SJCRH30 (cell line): ENCODE data around the gene NKIRAS1. TPM values are rescaled to one million over a fixed set of nuclear protein-coding genes. Genes with fewer than 3 reads are reported as not detected.
A peak's percentile ranks its signal among the peaks of the same experiment; 100 is the strongest.

Experiments used
- DNase-seq, 2 experiments: peaks; one replicate each; pipeline ENCODE4 v3.0.0-alpha.2; 2015 to 2020
- H3K27ac ChIP-seq: fragments of 250-450 bp; sonication (Bioruptor Pico); 2 replicates; pipeline ENCODE4 v1.5.1; 2020; ENCODE audit warnings: mild to moderate bottlenecking, moderate library complexity
- H3K27me3 ChIP-seq: fragments of 250-450 bp; sonication (Bioruptor Pico); 2 replicates; pipeline ENCODE4 v1.5.1; 2020; ENCODE audit warnings: mild to moderate bottlenecking, moderate library complexity
- H3K36me3 ChIP-seq: fragments of 250-450 bp; sonication (Bioruptor Pico); 2 replicates; pipeline ENCODE4 v1.5.1; 2020; ENCODE audit warnings: mild to moderate bottlenecking, moderate library complexity
- H3K4me1 ChIP-seq: fragments of 250-450 bp; sonication (Bioruptor Pico); 2 replicates; pipeline ENCODE4 v1.5.1; 2020; ENCODE audit warnings: mild to moderate bottlenecking, moderate library complexity
- H3K4me3 ChIP-seq: fragments of 250-450 bp; sonication (Bioruptor Pico); 2 replicates; pipeline ENCODE4 v1.5.1; 2020; ENCODE audit warnings: mild to moderate bottlenecking, moderate library complexity
- H3K9me3 ChIP-seq: fragments of 250-450 bp; sonication (Bioruptor Pico); replicated peaks from 2 replicates; pipeline ENCODE4 v1.5.1; 2020; ENCODE audit warnings: mild to moderate bottlenecking, moderate library complexity
- total RNA-seq: library from RNA; depleted of rRNA; stranded (reverse); fragments of >200 nt; shearing (Covaris generic); gene quantifications from 2 replicates; pipeline ENCODE4 v1.2.3, GENCODE V29; 2014; rRNA removed

The NKIRAS1 gene
- total RNA-seq: 27.8 and 29.7 TPM in 2 replicates

GRCh38 chr3:23916886-23917678 lies at the start of gene NKIRAS1, which contains the start of gene RPL15:
NKIRAS1 (minus strand) TSS chr3:23916990; CDS start chr3:23910904, 6,086 bp downstream.
RPL15 (plus strand) TSS chr3:23917132; CDS start chr3:23917860, 728 bp downstream.
- H3K9me3 ChIP-seq: no peaks in the 10 kb centered on the region
- peak; percentile 100 for DNase-seq
- H3K4me3 ChIP-seq: peak within 1 kb of the TSS; percentile 83
- peak within 1 kb of the TSS; percentile 85 for H3K27ac ChIP-seq
- H3K36me3 ChIP-seq: peaks cover 47% of the 10 kb centered on the region
- H3K27me3 ChIP-seq: no peaks in the 10 kb centered on the region
- peaks cover 15% of the 10 kb centered on the region for H3K4me1 ChIP-seq

- no peak overlapping the region for H3K27ac ChIP-seq
- peaks cover 15% of the 10 kb centered on the region for H3K4me1 ChIP-seq
- no peaks in the 10 kb centered on the region for H3K9me3 ChIP-seq
- no peak for DNase-seq
- no peaks in the 10 kb centered on the region for H3K27me3 ChIP-seq
- peaks cover 78% of the 10 kb centered on the region for H3K36me3 ChIP-seq
- H3K4me3 ChIP-seq: no peak overlapping the region
Measured at GRCh38 chr3:23966328-23966727, 49.5 kb upstream of the NKIRAS1 start.

GRCh38 chr3:23964537-23965235 lies 47.9 kb upstream of the NKIRAS1 start:
- Histone ChIP-seq H3K27ac (no peak overlapping the region), H3K36me3 (peaks cover 84% of the 10 kb centered on the region), H3K4me3 (no peak overlapping the region), H3K9me3 (no peaks in the 10 kb centered on the region), H3K4me1 (peaks cover 22% of the 10 kb centered on the region), H3K27me3 (no peaks in the 10 kb centered on the region)
- DNase-seq: no peak

- DNase-seq: no peak
- no peak overlapping the region for H3K27ac ChIP-seq
- no peak overlapping the region for H3K4me3 ChIP-seq
- no peaks in the 10 kb centered on the region for H3K9me3 ChIP-seq
- H3K27me3 ChIP-seq: no peaks in the 10 kb centered on the region
- peaks cover 66% of the 10 kb centered on the region for H3K36me3 ChIP-seq
- H3K4me1 ChIP-seq: peaks cover 28% of the 10 kb centered on the region
Measured at GRCh38 chr3:23961913-23962312, 45.1 kb upstream of the NKIRAS1 start.

- DNase-seq: peak in 1 of 2 experiments; percentile 50
- Histone ChIP-seq H3K27ac (peak overlapping the region; percentile 6; the same call in 1 of the 2 replicates), H3K27me3 (no peaks in the 10 kb centered on the region), H3K36me3 (peaks cover 66% of the 10 kb centered on the region), H3K9me3 (no peaks in the 10 kb centered on the region), H3K4me3 (no peak overlapping the region), H3K4me1 (peaks cover 28% of the 10 kb centered on the region)
Measured at GRCh38 chr3:23961066-23961465, 44.3 kb upstream of the NKIRAS1 start.

- peak overlapping the region; percentile 6; the same call in 1 of the 2 replicates for H3K27ac ChIP-seq
- H3K27me3 ChIP-seq: no peaks in the 10 kb centered on the region
- H3K4me1 ChIP-seq: peaks cover 28% of the 10 kb centered on the region
- no peak for DNase-seq
- peaks cover 64% of the 10 kb centered on the region for H3K36me3 ChIP-seq
- H3K9me3 ChIP-seq: no peaks in the 10 kb centered on the region
- no peak overlapping the region for H3K4me3 ChIP-seq
Measured at GRCh38 chr3:23960649-23961048, 43.9 kb upstream of the NKIRAS1 start.

GRCh38 chr3:23959135-23959900 lies 42.5 kb upstream of the NKIRAS1 start:
- Histone ChIP-seq H3K4me1 (peaks cover 28% of the 10 kb centered on the region), H3K27ac (no peak overlapping the region), H3K9me3 (no peaks in the 10 kb centered on the region), H3K4me3 (no peak overlapping the region), H3K36me3 (peaks cover 66% of the 10 kb centered on the region), H3K27me3 (no peaks in the 10 kb centered on the region)
- peak in 1 of 2 experiments; percentile 24 for DNase-seq

GRCh38 chr3:23956701-23957100 lies 39.9 kb upstream of the NKIRAS1 start:
- no peak for DNase-seq
- Histone ChIP-seq H3K27me3 (no peaks in the 10 kb centered on the region), H3K27ac (no peak overlapping the region), H3K9me3 (no peaks in the 10 kb centered on the region), H3K36me3 (peaks cover 49% of the 10 kb centered on the region), H3K4me1 (peaks cover 17% of the 10 kb centered on the region), H3K4me3 (no peak overlapping the region)

GRCh38 chr3:23954144-23954543 lies 37.4 kb upstream of the NKIRAS1 start:
- H3K27ac ChIP-seq: no peak overlapping the region
- H3K4me3 ChIP-seq: no peak overlapping the region
- no peaks in the 10 kb centered on the region for H3K27me3 ChIP-seq
- H3K36me3 ChIP-seq: peaks cover 28% of the 10 kb centered on the region
- H3K4me1 ChIP-seq: peaks cover 13% of the 10 kb centered on the region
- no peak for DNase-seq
- H3K9me3 ChIP-seq: no peaks in the 10 kb centered on the region

GRCh38 chr3:23953523-23953922 lies 36.7 kb upstream of the NKIRAS1 start:
- H3K27me3 ChIP-seq: no peaks in the 10 kb centered on the region
- no peak overlapping the region for H3K4me3 ChIP-seq
- H3K4me1 ChIP-seq: peaks cover 13% of the 10 kb centered on the region
- no peaks in the 10 kb centered on the region for H3K9me3 ChIP-seq
- no peak overlapping the region for H3K27ac ChIP-seq
- DNase-seq: no peak
- H3K36me3 ChIP-seq: peaks cover 28% of the 10 kb centered on the region

GRCh38 chr3:23952646-23953045 lies 35.9 kb upstream of the NKIRAS1 start:
- H3K4me1 ChIP-seq: peaks cover 11% of the 10 kb centered on the region
- no peaks in the 10 kb centered on the region for H3K27me3 ChIP-seq
- H3K9me3 ChIP-seq: no peaks in the 10 kb centered on the region
- DNase-seq: no peak
- H3K4me3 ChIP-seq: no peak overlapping the region
- peaks cover 23% of the 10 kb centered on the region for H3K36me3 ChIP-seq
- H3K27ac ChIP-seq: no peak overlapping the region

GRCh38 chr3:23950293-23950692 lies 33.5 kb upstream of the NKIRAS1 start:
- Histone ChIP-seq H3K27me3 (no peaks in the 10 kb centered on the region), H3K36me3 (peaks cover 12% of the 10 kb centered on the region), H3K9me3 (no peaks in the 10 kb centered on the region), H3K4me1 (peaks cover 21% of the 10 kb centered on the region), H3K4me3 (no peak overlapping the region), H3K27ac (no peak overlapping the region)
- DNase-seq: no peak

GRCh38 chr3:23949784-23950183 lies 33.0 kb upstream of the NKIRAS1 start:
- peak; percentile 59 to 84 for DNase-seq
- H3K4me1 ChIP-seq: peaks cover 21% of the 10 kb centered on the region
- H3K27me3 ChIP-seq: no peaks in the 10 kb centered on the region
- no peak overlapping the region for H3K27ac ChIP-seq
- H3K4me3 ChIP-seq: no peak overlapping the region
- peaks cover 7% of the 10 kb centered on the region for H3K36me3 ChIP-seq
- no peaks in the 10 kb centered on the region for H3K9me3 ChIP-seq

- no peak overlapping the region for H3K4me3 ChIP-seq
- H3K36me3 ChIP-seq: no peaks in the 10 kb centered on the region
- DNase-seq: no peak
- H3K9me3 ChIP-seq: no peaks in the 10 kb centered on the region
- H3K4me1 ChIP-seq: peaks cover 29% of the 10 kb centered on the region
- no peaks in the 10 kb centered on the region for H3K27me3 ChIP-seq
- no peak overlapping the region for H3K27ac ChIP-seq
Measured at GRCh38 chr3:23948761-23949160, 32.0 kb upstream of the NKIRAS1 start.
